GM19438 (cell line): ENCODE measurements around the gene CAPZB.

Experiments
- ATAC-seq: cut with Tn5 transposase; IDR thresholded peaks from one replicate; pipeline ENCODE4 v1.9.1; 2021; ENCODE audit warnings: low read depth; ENCODE audit not compliant: unreplicated experiment

CAPZB gene

DNA sequence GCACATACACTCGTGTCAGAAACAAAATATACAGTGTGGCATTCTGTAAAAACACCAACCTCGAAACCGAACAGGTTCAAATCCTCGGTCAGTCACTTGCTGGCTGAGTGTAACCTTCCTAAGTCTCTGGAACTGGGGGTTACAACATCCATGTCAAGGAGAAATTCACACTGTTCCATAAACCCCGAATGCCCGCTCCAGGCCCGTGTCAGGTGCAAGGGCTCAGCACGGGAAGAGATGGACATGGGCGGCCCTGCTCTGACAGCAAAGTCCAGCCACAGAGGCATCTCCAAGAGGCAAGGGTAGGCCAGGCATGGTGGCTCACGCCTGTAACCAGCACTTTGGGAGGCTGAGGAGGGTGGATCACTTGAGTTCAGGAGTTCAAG is 93.8 kb downstream of the CAPZB start:
- ATAC-seq = no peak

DNA sequence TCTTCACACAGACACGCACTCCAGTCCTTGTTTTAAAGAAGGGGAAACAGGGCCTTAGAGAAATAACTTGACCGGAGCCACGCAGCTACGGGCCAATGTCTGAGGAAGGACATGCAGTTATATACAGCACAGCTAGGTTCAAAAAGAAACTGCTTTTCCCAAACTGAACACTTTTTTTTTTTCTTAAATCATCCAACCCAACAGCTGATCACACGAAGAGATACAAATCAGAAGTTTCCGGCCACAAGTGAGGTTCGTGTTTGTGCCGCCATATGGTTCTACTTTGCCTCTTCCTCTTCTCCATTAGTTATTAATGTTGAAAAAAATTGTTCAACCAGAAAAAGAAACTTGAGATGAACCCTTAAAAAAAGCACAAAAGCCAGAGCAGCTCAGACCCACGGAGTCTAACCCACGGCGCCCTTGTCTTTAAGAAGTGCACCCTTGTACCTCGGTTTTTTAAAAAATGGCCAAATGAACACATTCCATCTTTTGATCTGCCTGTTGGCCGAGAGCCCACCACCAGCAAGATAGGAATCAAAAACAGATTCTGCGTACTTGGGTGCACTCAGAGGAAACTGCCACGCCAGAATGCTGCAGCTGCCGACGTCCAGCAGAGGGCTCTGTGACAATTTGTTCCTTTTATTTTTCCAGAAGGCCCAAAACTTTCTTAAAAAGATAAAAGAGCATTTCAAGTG is 94.3 kb downstream of the CAPZB start:
- peak; percentile 60 for ATAC-seq

DNA sequence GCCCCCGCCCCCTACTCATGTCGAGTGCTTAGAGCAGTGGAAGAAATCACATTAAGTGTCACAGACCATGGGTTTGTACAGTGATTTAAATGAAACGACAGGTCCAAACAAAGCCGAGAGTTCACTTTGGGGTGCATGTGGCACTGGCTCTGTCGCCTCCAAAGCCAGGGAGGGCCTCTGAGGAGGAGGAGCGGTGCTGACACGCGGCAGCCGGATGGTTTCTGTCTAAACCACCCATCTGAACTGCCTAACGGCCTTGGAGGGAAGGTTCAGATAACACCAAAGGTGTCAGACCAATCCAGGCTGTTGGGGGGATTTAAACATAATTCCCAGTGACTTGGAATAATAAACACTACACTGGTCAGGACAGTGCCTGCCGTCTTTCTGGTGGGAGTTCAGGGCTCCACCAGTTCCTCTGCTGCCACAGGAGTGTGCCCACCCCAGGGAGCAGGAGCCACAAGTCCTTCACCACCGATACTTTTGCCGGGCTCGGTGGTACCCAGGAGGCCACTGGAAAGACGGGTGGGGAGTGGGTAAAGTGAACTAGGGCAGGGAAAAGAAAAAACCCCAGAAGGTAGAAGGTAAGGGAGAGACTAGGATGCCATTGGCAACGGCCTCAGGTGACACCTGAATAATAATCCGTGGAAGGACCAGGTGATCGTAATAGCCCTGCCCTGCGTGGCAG is 95.0 kb downstream of the CAPZB start:
- no peak for ATAC-seq

GRCh38 chr1:19388980-19389379 is 96.4 kb downstream of the CAPZB start:
- ATAC-seq = no peak

- ATAC-seq = no peak
Measured at GRCh38 chr1:19387045-19387467, 98.3 kb downstream of the CAPZB start.

- ATAC-seq = no peak
Measured at GRCh38 chr1:19385869-19386591, 99.3 kb downstream of the CAPZB start.

- no peak for ATAC-seq
Measured at GRCh38 chr1:19385221-19385620, 100.1 kb downstream of the CAPZB start.

DNA sequence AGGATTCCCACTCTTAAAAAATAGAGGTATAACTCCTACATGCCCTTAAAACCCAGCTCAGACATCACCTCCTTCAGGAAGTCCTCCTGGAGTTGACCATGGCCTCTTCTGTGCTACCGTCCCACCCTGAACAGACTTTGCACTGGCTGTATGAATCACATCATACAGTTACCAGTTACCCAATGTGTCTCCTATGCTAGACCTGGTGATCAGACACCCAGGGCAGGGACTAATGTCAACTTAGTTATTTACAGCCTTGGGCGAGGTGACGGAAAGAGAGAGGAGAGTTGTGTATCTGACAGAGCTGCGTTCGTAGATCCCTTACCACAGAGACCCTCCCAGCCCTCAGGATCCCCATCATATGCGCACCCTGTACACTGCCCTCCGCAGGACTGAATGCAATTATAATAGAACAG is 100.6 kb downstream of the CAPZB start:
- no peak for ATAC-seq

DNA sequence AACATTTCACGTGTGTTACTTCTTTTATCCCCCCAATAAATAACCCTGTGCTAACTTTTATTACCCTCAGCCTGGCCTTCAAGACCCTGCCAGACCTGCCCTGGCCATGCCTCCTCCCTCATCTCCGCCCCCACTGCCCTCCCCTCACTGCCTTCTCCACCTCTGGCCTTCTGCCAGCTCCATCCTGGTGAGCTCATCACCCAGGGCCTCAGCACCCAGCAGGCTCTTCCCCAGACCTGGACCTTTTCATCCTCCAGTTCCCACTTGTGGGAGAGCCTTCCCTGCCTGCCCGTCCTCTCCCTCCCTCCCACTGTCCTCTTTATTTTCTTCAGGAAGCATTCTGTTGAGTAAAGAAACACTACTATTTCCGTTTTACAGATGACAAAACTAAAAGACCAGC is 101.2 kb downstream of the CAPZB start:
- ATAC-seq = no peak

- no peak for ATAC-seq
Measured at GRCh38 chr1:19382222-19382621, 103.1 kb downstream of the CAPZB start.

GRCh38 chr1:19381261-19381660 is 104.1 kb downstream of the CAPZB start:
- ATAC-seq = no peak

DNA sequence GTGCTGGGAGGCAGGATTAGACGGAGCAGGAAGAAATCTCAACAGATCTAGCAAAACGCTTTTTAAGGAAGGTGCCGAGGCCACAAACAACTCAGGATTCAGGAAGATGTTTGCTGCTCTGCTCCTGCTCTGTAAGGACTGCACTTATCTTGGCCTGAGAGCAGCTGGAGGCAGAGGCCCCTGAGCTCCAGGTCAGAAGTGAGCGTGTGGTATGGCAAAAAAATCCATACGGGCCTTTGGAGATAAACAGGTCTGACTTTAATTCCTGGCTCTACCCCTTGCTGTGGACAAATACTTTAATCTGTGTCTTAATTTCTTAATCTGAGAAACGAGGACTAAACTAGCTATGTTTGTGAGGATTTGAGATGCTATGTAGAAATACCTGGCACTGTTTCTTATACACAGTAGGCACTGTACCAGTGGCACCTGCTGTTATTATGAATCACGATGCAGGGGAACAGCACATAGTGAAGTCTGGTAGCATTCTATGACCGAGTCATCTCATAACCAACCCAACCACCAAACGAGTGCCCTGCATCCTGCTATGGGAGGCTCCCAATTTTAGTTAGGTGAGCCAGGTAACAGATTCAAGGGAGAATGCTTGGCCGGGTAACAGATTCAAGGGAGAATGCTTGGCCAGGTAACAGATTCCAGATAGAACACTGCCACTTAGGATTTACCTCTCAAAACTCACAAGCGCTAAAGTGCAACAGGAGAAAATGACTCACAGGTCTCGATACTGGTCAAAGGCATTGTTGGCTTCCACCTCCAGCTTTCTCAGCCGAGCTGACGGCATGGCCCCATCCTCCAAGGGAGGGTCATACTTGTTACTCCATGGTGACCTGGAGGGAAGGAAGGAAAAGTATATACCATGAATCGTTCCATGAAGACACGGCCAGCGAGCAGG is 107.3 kb downstream of the CAPZB start:
- no peak for ATAC-seq

GRCh38 chr1:19376428-19377372 is 108.6 kb downstream of the CAPZB start:
- no peak for ATAC-seq

DNA sequence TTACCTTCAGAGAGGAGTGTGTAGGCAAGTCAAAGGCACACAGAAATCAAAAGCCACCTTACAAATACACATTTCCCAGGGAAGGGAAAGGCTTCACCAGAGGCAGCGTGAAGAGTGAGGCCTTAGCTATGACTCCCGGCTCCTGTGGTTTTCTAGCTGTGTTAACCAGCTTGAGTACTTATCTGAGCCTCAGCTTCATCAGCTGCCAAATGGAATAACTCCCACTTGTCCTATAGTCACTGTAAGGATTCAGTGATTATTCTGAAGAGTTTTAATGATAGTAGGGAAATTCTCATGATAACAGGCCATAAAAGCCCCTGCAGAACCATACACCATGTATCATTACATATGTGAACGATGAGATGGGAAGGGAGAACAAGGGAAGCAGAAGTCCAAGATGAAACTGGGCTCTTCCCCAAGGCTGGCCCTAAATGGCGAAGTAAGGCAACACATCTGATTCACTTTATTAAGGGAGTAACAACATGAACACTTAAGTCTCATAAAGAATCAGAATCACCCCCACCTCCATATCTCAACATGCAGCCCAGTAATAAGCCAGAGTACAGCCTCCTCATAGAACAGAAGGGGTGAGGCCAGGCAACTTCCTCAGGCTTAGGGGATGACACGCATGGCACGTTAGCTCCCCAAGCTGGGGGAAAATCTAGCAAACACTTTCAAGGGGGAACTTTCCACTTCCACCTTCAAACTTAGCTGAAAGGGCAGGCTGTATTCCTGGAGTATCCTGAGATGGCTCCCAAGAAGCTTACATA is 109.5 kb downstream of the CAPZB start:
- no peak for ATAC-seq

DNA sequence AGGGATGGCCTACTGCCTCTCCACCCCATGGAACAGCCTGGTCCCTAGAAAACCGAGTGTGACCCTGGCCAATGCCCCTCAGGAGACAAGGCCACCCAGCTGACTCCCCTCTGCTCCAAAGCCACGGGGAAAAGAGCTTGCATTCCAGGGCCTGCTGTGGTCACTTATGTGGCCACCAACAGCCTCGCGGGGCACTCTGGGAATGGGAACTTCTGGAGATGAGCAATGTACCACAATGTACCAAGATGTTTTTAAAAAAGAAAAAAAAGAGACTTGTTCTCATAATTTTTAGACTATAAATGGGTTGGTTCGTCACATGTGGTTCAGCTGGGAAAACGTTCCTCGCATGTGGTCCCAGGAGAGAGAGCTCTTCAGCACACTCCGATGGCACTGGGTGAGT is 110.4 kb downstream of the CAPZB start:
- ATAC-seq = no peak

- ATAC-seq = no peak
Measured at GRCh38 chr1:19374083-19374801, 111.1 kb downstream of the CAPZB start.

GRCh38 chr1:19373211-19374082 is 111.9 kb downstream of the CAPZB start:
- no peak for ATAC-seq
